IMR-90 (cell line): Measurements from ENCODE around the gene GLRB. TPM values are rescaled to one million over a fixed set of nuclear protein-coding genes. Genes with fewer than 3 reads are reported as not detected.

ENCODE experiments used
- ATAC-seq: fragments of 200-7000 bp; cut with Tn5 transposase; 2 replicates; pipeline ENCODE4 v1.9.1; 2020; ENCODE audit warnings: low read depth, mild to moderate bottlenecking, moderate library complexity
- BruUV-seq: library from RNA; stranded (reverse); fragments of 400-500 nt; replicated peaks from 2 replicates; lab custom pipeline; 2021; lab: Mats Ljungman, UMichigan
- CTCF ChIA-PET: fragments of 300-600 bp; formaldehyde crosslinking; extraction: SDS; loops from one replicate; lab custom pipeline; 2021; ENCODE audit warnings: antibody characterized with exemption; lab: Yijun Ruan, JAX
- POLR2A ChIA-PET: fragments of 300-600 bp; sonication (Branson Sonifier 250); formaldehyde crosslinking; loops from one replicate; lab custom pipeline; 2022; ENCODE audit warnings: antibody characterized with exemption; ENCODE audit not compliant: unreplicated experiment; lab: Charles Lee
- DNase-seq: peaks from one replicate; pipeline ENCODE4 v3.0.0; 2013
- H2AFZ ChIP-seq: replicated peaks from 2 replicates; pipeline ENCODE3; 2013; ENCODE audit warnings: low read length, mild to moderate bottlenecking; ENCODE audit not compliant: poor library complexity
- H2AK5ac ChIP-seq: 2 replicates; pipeline ENCODE4 v1.6.1; 2013; ENCODE audit warnings: low read depth, low read length, inconsistent platforms
- H2AK9ac ChIP-seq: replicated peaks from 2 replicates; pipeline ENCODE3; 2013; ENCODE audit warnings: mild to moderate bottlenecking, low read depth, low read length, moderate library complexity; ENCODE audit not compliant: poor library complexity
- H2BK120ac ChIP-seq: 2 replicates; pipeline ENCODE4 v1.6.1; 2013; ENCODE audit warnings: low read depth, low read length, inconsistent platforms
- H2BK15ac ChIP-seq: 3 replicates; pipeline ENCODE4 v1.6.1; 2013; ENCODE audit warnings: low read depth, low read length, inconsistent platforms
- H2BK20ac ChIP-seq: 2 replicates; pipeline ENCODE4 v1.6.1; 2013; ENCODE audit warnings: low read depth, mild to moderate bottlenecking, inconsistent platforms, low read length, moderate library complexity
- H2BK5ac ChIP-seq: 2 replicates; pipeline ENCODE4 v1.6.1; 2013; ENCODE audit warnings: mild to moderate bottlenecking, low read depth, low read length, inconsistent platforms; ENCODE audit not compliant: poor library complexity, severe bottlenecking
- H3K14ac ChIP-seq: replicated peaks from 2 replicates; pipeline ENCODE4 v1.6.1; 2013; ENCODE audit warnings: low read depth, low read length, inconsistent platforms
- H3K18ac ChIP-seq: 2 replicates; pipeline ENCODE4 v1.6.1; 2013; ENCODE audit warnings: low read depth, low read length, control low read depth
- H3K23ac ChIP-seq: 2 replicates; pipeline ENCODE4 v1.6.1; 2013; ENCODE audit warnings: low read depth, low read length, inconsistent platforms
- H3K27ac ChIP-seq: 2 replicates; pipeline ENCODE4 v1.5.1; 2013; ENCODE audit warnings: mild to moderate bottlenecking, control low read depth, low read length; ENCODE audit not compliant: insufficient read depth
- H3K27me3 ChIP-seq: 2 replicates; pipeline ENCODE4 v1.6.1; 2013; ENCODE audit warnings: low read length; ENCODE audit not compliant: control insufficient read depth, insufficient read depth
- H3K36me3 ChIP-seq: 2 replicates; pipeline ENCODE4 v1.6.1; 2013; ENCODE audit warnings: low read length, mixed read lengths; ENCODE audit not compliant: control insufficient read depth, insufficient read depth
- H3K4ac ChIP-seq: 2 replicates; pipeline ENCODE4 v1.6.1; 2013; ENCODE audit warnings: low read depth, low read length, inconsistent platforms
- H3K4me1 ChIP-seq: 2 replicates; pipeline ENCODE4 v1.6.1; 2013; ENCODE audit warnings: low read length, mixed read lengths; ENCODE audit not compliant: control insufficient read depth, insufficient read depth
- H3K4me2 ChIP-seq: 2 replicates; pipeline ENCODE4 v1.6.1; 2013; ENCODE audit warnings: low read depth, mild to moderate bottlenecking, control low read depth, low read length, moderate library complexity
- H3K4me3 ChIP-seq: 2 replicates; pipeline ENCODE4 v1.5.1; 2013; ENCODE audit warnings: low read depth, mild to moderate bottlenecking, control low read depth, low read length, moderate library complexity; ENCODE audit not compliant: insufficient read depth
- H3K56ac ChIP-seq: 2 replicates; pipeline ENCODE4 v1.6.1; 2013; ENCODE audit warnings: low read length, inconsistent platforms; ENCODE audit not compliant: insufficient read depth; ENCODE audit errors: extremely low read depth
- H3K79me1 ChIP-seq, 2 experiments: 2 replicates each; pipeline ENCODE4 v1.6.1; 2013; ENCODE audit warnings: low read length in 2 of 2, inconsistent platforms in 1 of 2, low read depth in 1 of 2
- H3K9ac ChIP-seq: 2 replicates; pipeline ENCODE4 v1.6.1; 2013; ENCODE audit warnings: low read depth, low read length, control low read depth
- H3K9me1 ChIP-seq: 2 replicates; pipeline ENCODE4 v1.6.1; 2013; ENCODE audit warnings: low read length, inconsistent platforms; ENCODE audit not compliant: insufficient read depth
- H3K9me3 ChIP-seq: 2 replicates; pipeline ENCODE4 v1.6.1; 2013; ENCODE audit warnings: low read length; ENCODE audit not compliant: control insufficient read depth, insufficient read depth
- H4K20me1 ChIP-seq: 2 replicates; pipeline ENCODE4 v1.6.1; 2013; ENCODE audit warnings: low read length, inconsistent platforms; ENCODE audit not compliant: insufficient read depth
- H4K5ac ChIP-seq: 2 replicates; pipeline ENCODE4 v1.6.1; 2013; ENCODE audit warnings: mild to moderate bottlenecking, low read depth, low read length, control low read depth
- H4K8ac ChIP-seq, 2 experiments: 2 replicates each; pipeline ENCODE4 v1.6.1; 2013; ENCODE audit warnings: low read depth in 2 of 2, low read length in 2 of 2, control low read depth in 1 of 2, inconsistent platforms in 1 of 2
- H4K91ac ChIP-seq: 2 replicates; pipeline ENCODE4 v1.6.1; 2013; ENCODE audit warnings: low read depth, low read length, inconsistent platforms; ENCODE audit not compliant: insufficient read depth
- FOS ChIP-seq: fragments of 150-350 bp; IDR thresholded peaks from 2 replicates; pipeline ENCODE4 v1.6.1; 2016; ENCODE audit warnings: low read depth, low read length
- RCOR1 ChIP-seq: IDR thresholded peaks from 2 replicates; pipeline ENCODE4 v1.6.1; 2012; ENCODE audit warnings: mild to moderate bottlenecking, low read length, improper control_type of control experiment; ENCODE audit not compliant: insufficient replicate concordance
- RFX5 ChIP-seq: IDR thresholded peaks from 2 replicates; pipeline ENCODE4 v1.8.0; 2012; ENCODE audit warnings: low read depth, mild to moderate bottlenecking, low read length, moderate library complexity
- WGBS, 2 experiments: methylation state at CpG; one replicate each; pipeline versions ENCODE4 v1.1.5 to v1.1.7; 2013; ENCODE audit warnings: missing lambda C conversion rate in 2 of 2; ENCODE audit not compliant: insufficient read length in 1 of 2; ENCODE audit errors: extremely low coverage in 2 of 2; 5-methylcytosine and 5-hydroxymethylcytosine counted together
- dilution Hi-C: fragments of 300-500 bp; cut with HindIII; formaldehyde crosslinking; loops from one replicate; pipeline ENCODE4 v1.14.3; 2018; ENCODE audit warnings: low sequenced_read_pairs; ENCODE audit not compliant: unreplicated experiment
- in situ Hi-C: fragments of 300-500 bp; cut with MboI; formaldehyde crosslinking; loops from 3 replicates; pipeline ENCODE4 v1.14.3; 2019; ENCODE audit warnings: low sequenced_read_pairs, inconsistent platforms, mixed read lengths
- intact Hi-C: fragments of 100-400 bp; cut with micrococcal nuclease; formaldehyde crosslinking; loops from 2 replicates; pipeline ENCODE4 v1.10.0; 2022
- polyA plus RNA-seq, 3 experiments: library from polyadenylated mRNA; depleted of rRNA; stranded (reverse); fragments of >200 nt; gene quantifications; 2 replicates each; pipeline ENCODE4 v1.2.3, GENCODE V29; 2012; ENCODE audit warnings: low replicate concordance in 1 of 3
- total RNA-seq: library from RNA; depleted of rRNA; stranded (reverse); fragments of >200 nt; gene quantifications from 2 replicates; pipeline ENCODE4 v1.2.3, GENCODE V29; 2012
- TF ChIP-seq, protein P1 (sequence below): fragments of 150-350 bp; IDR thresholded peaks from 2 replicates; pipeline ENCODE4 v1.6.1; 2017; ENCODE audit warnings: mild to moderate bottlenecking, antibody characterized with exemption, low read length, low read depth

GLRB gene
- total and polyA plus RNA-seq, 2 of the 4 experiments (the other 2 are of a cell fraction): 3.0 to 3.2 TPM

DNA sequence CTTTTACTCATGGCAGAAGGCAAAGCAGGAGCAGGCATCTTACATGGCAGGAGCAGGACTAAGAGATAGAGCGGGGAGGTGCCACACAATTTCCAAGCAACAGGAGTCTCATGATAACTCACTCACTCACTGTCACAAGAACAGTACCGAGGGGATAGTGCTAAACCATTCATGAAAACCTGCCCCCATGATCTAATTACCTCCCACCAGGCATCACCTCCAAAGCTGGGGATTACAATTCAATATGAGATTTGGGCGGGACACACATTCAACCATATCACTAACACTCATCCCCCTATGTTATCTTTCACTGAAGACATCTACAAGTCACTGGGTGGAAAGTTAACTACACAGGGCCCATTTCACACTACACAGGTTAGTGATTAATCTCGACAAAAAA, 25.4 kb upstream of the GLRB start:
- no peak overlapping the region for H3K9ac ChIP-seq
- no peak overlapping the region for H4K91ac ChIP-seq
- no peak overlapping the region for H4K8ac ChIP-seq
- H3K4me1 ChIP-seq: 0 out of 2 replicates have a peak, but pooled peaks cover 2% of the 10 kb centered on the region
- no peak overlapping the region for H2BK120ac ChIP-seq
- no peak overlapping the region for H2BK5ac ChIP-seq
- in situ Hi-C loops (no loop called here), intact Hi-C loops (no loop called here), dilution Hi-C loops (no loop called here)
- no peak overlapping the region for H3K18ac ChIP-seq
- no peaks in the 10 kb centered on the region for H3K9me3 ChIP-seq
- WGBS, 2 experiments: no CpG with 5 or more reads among the region's 4 CpGs
- H2AFZ ChIP-seq: no peak overlapping the region
- no peak overlapping the region for H2AK9ac ChIP-seq
- CTCF ChIA-PET: no interaction called here
- no peak for DNase-seq
- POLR2A ChIA-PET: no interaction called here
- H3K27me3 ChIP-seq: no peaks in the 10 kb centered on the region
- no peak overlapping the region for H3K4me2 ChIP-seq
- no peak overlapping the region for H3K4ac ChIP-seq
- H3K56ac ChIP-seq: no peak overlapping the region
- no peak overlapping the region for H2BK15ac ChIP-seq
- TF ChIP-seq RCOR1 (no peak), RFX5 (no peak), FOS (no peak)
- TF ChIP-seq, protein P1, sequence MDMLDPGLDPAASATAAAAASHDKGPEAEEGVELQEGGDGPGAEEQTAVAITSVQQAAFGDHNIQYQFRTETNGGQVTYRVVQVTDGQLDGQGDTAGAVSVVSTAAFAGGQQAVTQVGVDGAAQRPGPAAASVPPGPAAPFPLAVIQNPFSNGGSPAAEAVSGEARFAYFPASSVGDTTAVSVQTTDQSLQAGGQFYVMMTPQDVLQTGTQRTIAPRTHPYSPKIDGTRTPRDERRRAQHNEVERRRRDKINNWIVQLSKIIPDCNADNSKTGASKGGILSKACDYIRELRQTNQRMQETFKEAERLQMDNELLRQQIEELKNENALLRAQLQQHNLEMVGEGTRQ: no peak
- H4K5ac ChIP-seq: no peak overlapping the region
- no TSS peak for BruUV-seq
- no peak overlapping the region for H3K14ac ChIP-seq
- no peak overlapping the region for H3K4me3 ChIP-seq
- ATAC-seq: no peak
- H2AK5ac ChIP-seq: no peak overlapping the region
- H4K20me1 ChIP-seq: no peaks in the 10 kb centered on the region
- 0 out of 2 replicates have a peak, but pooled peaks cover 2% of the 10 kb centered on the region for H3K9me1 ChIP-seq
- H3K23ac ChIP-seq: no peak overlapping the region
- no peak overlapping the region for H2BK20ac ChIP-seq
- no peaks in the 10 kb centered on the region for H3K79me1 ChIP-seq
- H3K27ac ChIP-seq: no peak overlapping the region
- no peaks in the 10 kb centered on the region for H3K36me3 ChIP-seq
